Thyroid gland (tissue), 4 donors: ENCODE results near the gene CYB5R4. TPM values are rescaled to one million over a fixed set of nuclear protein-coding genes. Genes with fewer than 3 reads are reported as not detected.

Experiments
- DNase-seq, 2 donors: peaks; one replicate each; pipeline ENCODE4 v3.0.0-alpha.2; 2019
- H3K27ac ChIP-seq, 3 donors: fragments of 200-600 bp; sonication (generic); 1 replicate in 2 of 3; 2 replicates in 1 of 3; pipeline ENCODE4 v1.5.1; 2016 to 2019; ENCODE audit warnings: mild to moderate bottlenecking in 1 of 3, moderate library complexity in 1 of 3
- H3K27me3 ChIP-seq: fragments of 200-600 bp; sonication (generic); one replicate; pipeline ENCODE4 v1.5.1; 2019
- H3K36me3 ChIP-seq, 2 donors: fragments of 200-600 bp; sonication (generic); one replicate each; pipeline ENCODE4 v1.5.1; 2016 to 2019
- H3K4me1 ChIP-seq, 2 donors: fragments of 200-600 bp; sonication (generic); one replicate each; pipeline ENCODE4 v1.5.1; 2017 to 2019
- H3K4me3 ChIP-seq, 3 donors: fragments of 200-600 bp; sonication (generic); replicated peaks in 1 of 3; 1 replicate in 2 of 3; 2 replicates in 1 of 3; pipeline ENCODE4 v1.5.1; 2016; ENCODE audit warnings: mild to moderate bottlenecking in 1 of 3
- H3K9me3 ChIP-seq: fragments of 200-600 bp; sonication (generic); one replicate; pipeline ENCODE4 v1.5.1; 2017
- CTCF ChIP-seq, 6 experiments: fragments of 200-600 bp in 3 of 6; fragments of 450-650 bp in 3 of 6; sonication (generic) in 3 of 6; IDR thresholded peaks; one replicate each; pipeline ENCODE4 v1.5.1; 2016 to 2019; ENCODE audit warnings: antibody characterized with exemption in 6 of 6, mild to moderate bottlenecking in 2 of 6, inconsistent platforms in 1 of 6, moderate library complexity in 1 of 6
- POLR2A ChIP-seq, 2 donors: fragments of 450-650 bp; IDR thresholded peaks; one replicate each; pipeline ENCODE4 v1.6.1; 2017; ENCODE audit warnings: antibody characterized with exemption in 2 of 2, mild to moderate bottlenecking in 2 of 2, moderate library complexity in 1 of 2
- WGBS, 2 donors: methylation state at CpG; one replicate each; pipeline ENCODE4 v1.1.5; 2017; 5-methylcytosine and 5-hydroxymethylcytosine counted together
- intact Hi-C: fragments of 100-400 bp; cut with DNase I; formaldehyde crosslinking; loops from one replicate; pipeline ENCODE4 v1.15.1; 2023
- total RNA-seq, 4 donors: library from RNA; depleted of rRNA; stranded (reverse); fragments of >200 nt; gene quantifications; one replicate each; pipeline ENCODE4 v1.2.3, GENCODE V29; 2016

The CYB5R4 gene
- total RNA-seq, 4 donors from 2014 or later, result 6.4 to 12.5 (median 9.0) TPM

DNA sequence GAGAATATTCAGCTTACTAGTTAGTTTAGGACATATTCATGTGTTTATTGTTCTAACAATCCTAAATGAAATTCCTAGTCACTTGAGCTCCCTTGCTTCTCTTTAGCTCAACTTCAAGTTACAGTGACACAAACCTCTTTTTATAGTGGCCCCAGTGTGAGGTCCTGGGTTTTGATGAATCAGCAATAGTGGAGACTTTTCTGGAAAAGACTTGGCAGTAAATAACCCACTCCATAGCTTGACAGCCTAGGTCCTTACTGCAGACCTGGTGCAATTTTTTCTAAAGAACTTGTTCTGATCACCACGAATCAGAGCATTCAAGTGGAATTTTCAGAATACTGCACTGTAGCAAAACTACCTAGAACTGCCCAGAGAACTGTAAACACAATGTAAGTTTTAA, 13.2 kb upstream of the CYB5R4 start:
- DNase-seq, result no peak
- 13 to 15% methylated on average over 1 of the region's 1 CpG for WGBS, 2 donors
- intact Hi-C loops, result no loop called here
- no peaks in the 10 kb centered on the region for H3K36me3 ChIP-seq
- H3K27ac ChIP-seq, result no peak overlapping the region
- no peak overlapping the region for H3K4me3 ChIP-seq
- no peak for TF ChIP-seq POLR2A (IDR thresholded peaks at IDR 0.05)
- no peak for TF ChIP-seq CTCF (IDR thresholded peaks at IDR 0.05)
- H3K9me3 ChIP-seq, result no peaks in the 10 kb centered on the region
- peaks cover under 1% of the 10 kb centered on the region for H3K27me3 ChIP-seq
- no peaks in the 10 kb centered on the region for H3K4me1 ChIP-seq

DNA sequence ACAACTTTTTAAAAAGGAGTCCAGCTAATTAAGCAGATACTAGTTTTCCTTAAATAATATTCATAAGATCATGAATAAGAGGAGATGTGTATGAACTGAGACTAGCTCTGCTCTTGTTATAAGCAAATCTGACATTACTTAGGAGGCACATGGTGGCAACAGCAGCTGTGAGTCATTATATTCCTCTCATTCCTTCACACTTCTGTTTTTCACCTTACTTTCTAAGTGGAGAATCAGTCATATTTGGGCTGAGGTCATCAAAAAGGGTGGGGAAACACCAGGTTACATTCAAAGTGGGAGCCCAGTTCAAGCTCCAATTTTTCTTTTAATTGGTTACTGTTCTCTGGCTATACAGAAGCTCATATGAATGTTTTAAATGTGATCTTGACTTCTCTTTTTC, 12.3 kb upstream of the CYB5R4 start:
- intact Hi-C loops, result no loop called here
- Histone ChIP-seq H3K4me1 (no peaks in the 10 kb centered on the region), H3K27ac (no peak overlapping the region), H3K36me3 (no peaks in the 10 kb centered on the region), H3K4me3 (no peak overlapping the region), H3K9me3 (no peaks in the 10 kb centered on the region), H3K27me3 (peaks cover 6% of the 10 kb centered on the region)
- TF ChIP-seq CTCF (IDR thresholded peaks at IDR 0.05), result no peak
- TF ChIP-seq POLR2A (IDR thresholded peaks at IDR 0.05), result no peak
- DNase-seq, result no peak

DNA sequence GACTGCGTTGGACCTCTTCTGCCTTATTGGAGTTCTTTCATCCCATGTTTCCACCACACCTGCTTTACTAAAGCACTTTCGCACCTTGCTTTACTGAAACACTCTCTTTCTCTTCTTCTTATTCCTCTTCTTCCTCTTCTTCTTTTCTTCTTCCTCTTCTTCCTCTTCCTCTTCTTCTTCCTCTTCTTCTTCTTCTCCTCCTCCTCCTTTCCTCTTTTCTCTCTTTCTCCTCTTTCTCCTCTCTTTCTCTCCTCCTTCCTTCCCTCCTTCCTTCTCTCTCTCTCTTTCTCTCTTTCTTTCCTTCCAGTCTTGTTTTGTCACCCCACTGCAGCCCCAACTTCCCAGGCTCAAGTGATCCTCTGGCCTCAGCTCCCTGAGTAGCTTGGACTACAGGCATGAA, 10.4 kb upstream of the CYB5R4 start:
- no peak overlapping the region for H3K4me3 ChIP-seq
- H3K4me1 ChIP-seq, result peaks cover 13% of the 10 kb centered on the region in 2 donors
- peaks cover 15% of the 10 kb centered on the region for H3K27me3 ChIP-seq
- H3K27ac ChIP-seq, result no peak overlapping the region
- no peak for DNase-seq
- WGBS, 2 donors, result 82 to 88% methylated on average over 2 of the region's 2 CpGs
- intact Hi-C loops, result no loop called here
- no peaks in the 10 kb centered on the region for H3K9me3 ChIP-seq
- TF ChIP-seq POLR2A (IDR thresholded peaks at IDR 0.05) (no peak), CTCF (IDR thresholded peaks at IDR 0.05) (no peak)
- no peaks in the 10 kb centered on the region for H3K36me3 ChIP-seq

GRCh38 chr6:83849610-83850009, 9.9 kb upstream of the CYB5R4 start:
- Histone ChIP-seq H3K27me3 (peaks cover 15% of the 10 kb centered on the region), H3K27ac (no peak overlapping the region), H3K4me1 (peaks cover 13% of the 10 kb centered on the region in 2 donors), H3K4me3 (no peak overlapping the region), H3K9me3 (no peaks in the 10 kb centered on the region), H3K36me3 (no peaks in the 10 kb centered on the region)
- intact Hi-C loops, result no loop called here
- WGBS, 2 donors, result 79 to 85% methylated on average over 3 of the region's 3 CpGs
- TF ChIP-seq CTCF (IDR thresholded peaks at IDR 0.05) (no peak), POLR2A (IDR thresholded peaks at IDR 0.05) (no peak)
- DNase-seq, result no peak

GRCh38 chr6:83852528-83853177, 6.8 kb upstream of the CYB5R4 start:
- H3K27me3 ChIP-seq, result peaks cover 15% of the 10 kb centered on the region
- no peak for DNase-seq
- H3K4me1 ChIP-seq, result peaks cover 13% of the 10 kb centered on the region in 2 donors
- H3K36me3 ChIP-seq, result no peaks in the 10 kb centered on the region
- WGBS, 2 donors, result 13 to 16% methylated on average over 16 of the region's 16 CpGs
- H3K9me3 ChIP-seq, result no peaks in the 10 kb centered on the region
- H3K4me3 ChIP-seq, result peak overlapping the region in 2 of 3 donors; percentile 26 to 30
- intact Hi-C loops, result no loop called here
- no peak for TF ChIP-seq CTCF (IDR thresholded peaks at IDR 0.05)
- no peak for TF ChIP-seq POLR2A (IDR thresholded peaks at IDR 0.05)
- H3K27ac ChIP-seq, result no peak overlapping the region
